GM23338 (cell line): ENCODE measurements around the gene TPX2. TPM values are rescaled to one million over a fixed set of nuclear protein-coding genes. Genes with fewer than 3 reads are reported as not detected.
"Not testable (repeated sequence)": the region's sequence is repeated elsewhere in the genome, so short reads cannot be mapped to it uniquely, and the experiment has no call there.

ENCODE experiments used
- ATAC-seq: fragments of 200-7000 bp; cut with Tn5 transposase; 3 replicates; pipeline ENCODE4 v1.9.1; 2020
- DNase-seq: peaks from one replicate; pipeline ENCODE4 v3.0.0-alpha.2; 2015; ENCODE audit warnings: low spot score
- H2AFZ ChIP-seq: fragments of 200-600 bp; sonication (generic); 2 replicates; pipeline ENCODE4 v1.8.0; 2016; ENCODE audit warnings: antibody characterized with exemption, mild to moderate bottlenecking, moderate library complexity
- H3F3A ChIP-seq: fragments of 200-600 bp; sonication (generic); replicated peaks from 2 replicates; pipeline ENCODE4 v1.8.0; 2017; ENCODE audit warnings: antibody characterized with exemption, mixed run types, low read depth
- H3K27ac ChIP-seq: fragments of 200-600 bp; sonication (generic); 2 replicates; pipeline ENCODE4 v1.6.1; 2016; ENCODE audit warnings: low read depth
- H3K27me3 ChIP-seq: fragments of 200-600 bp; sonication (generic); 2 replicates; pipeline ENCODE4 v1.8.0; 2016; ENCODE audit warnings: mild to moderate bottlenecking, mixed run types, moderate library complexity; ENCODE audit not compliant: insufficient read depth
- H3K36me3 ChIP-seq: fragments of 200-600 bp; sonication (generic); 2 replicates; pipeline ENCODE4 v1.8.0; 2016; ENCODE audit warnings: mild to moderate bottlenecking; ENCODE audit not compliant: insufficient read depth
- H3K4me1 ChIP-seq: fragments of 200-600 bp; sonication (generic); 2 replicates; pipeline ENCODE4 v1.8.0; 2016; ENCODE audit warnings: mild to moderate bottlenecking, moderate library complexity; ENCODE audit not compliant: insufficient read depth
- H3K4me2 ChIP-seq: fragments of 200-600 bp; sonication (generic); 2 replicates; pipeline ENCODE4 v1.7.1; 2017; ENCODE audit warnings: mixed run types
- H3K4me3 ChIP-seq: fragments of 200-600 bp; sonication (generic); 2 replicates; pipeline ENCODE4 v1.6.1; 2016; ENCODE audit warnings: mixed run types
- H3K79me2 ChIP-seq: fragments of 200-600 bp; sonication (generic); replicated peaks from 2 replicates; pipeline ENCODE4 v1.8.0; 2017; ENCODE audit warnings: mild to moderate bottlenecking; ENCODE audit not compliant: insufficient read depth
- H3K9me2 ChIP-seq: fragments of 200-600 bp; sonication (generic); 2 replicates; pipeline ENCODE4 v1.8.0; 2017; ENCODE audit not compliant: insufficient read depth
- H4K20me1 ChIP-seq: fragments of 200-600 bp; sonication (generic); replicated peaks from 2 replicates; pipeline ENCODE4 v1.8.0; 2017; ENCODE audit warnings: mild to moderate bottlenecking; ENCODE audit not compliant: insufficient read depth
- H3K27ac Mint-ChIP-seq: 2 replicates; pipeline ENCODE4 v1.8.0; 2020; ENCODE audit warnings: inconsistent platforms, mild to moderate bottlenecking, moderate library complexity, mixed read lengths
- H3K27me3 Mint-ChIP-seq: 3 replicates; pipeline ENCODE4 v1.8.0; 2022; ENCODE audit warnings: low read depth, mild to moderate bottlenecking, moderate library complexity, mixed read lengths, inconsistent platforms; ENCODE audit not compliant: insufficient read depth, poor library complexity
- H3K36me3 Mint-ChIP-seq: 3 replicates; pipeline ENCODE4 v1.8.0; 2021; ENCODE audit warnings: low read depth, mild to moderate bottlenecking, inconsistent platforms, moderate library complexity, mixed read lengths
- H3K4me1 Mint-ChIP-seq: 3 replicates; pipeline ENCODE4 v1.8.0; 2020; ENCODE audit warnings: mild to moderate bottlenecking, inconsistent platforms, mixed read lengths
- H3K4me3 Mint-ChIP-seq: 3 replicates; pipeline ENCODE4 v1.8.0; 2021; ENCODE audit warnings: moderate library complexity, mild to moderate bottlenecking, inconsistent platforms, mixed read lengths
- H3K9me3 Mint-ChIP-seq: 3 replicates; pipeline ENCODE4 v1.8.0; 2020; ENCODE audit warnings: moderate library complexity, mild to moderate bottlenecking, inconsistent platforms, mixed read lengths
- EZH2 ChIP-seq: fragments of 200-600 bp; sonication (generic); IDR thresholded peaks from one replicate; pipeline ENCODE4 v1.8.0; 2017; ENCODE audit warnings: antibody characterized with exemption, mild to moderate bottlenecking, low read depth; ENCODE audit not compliant: unreplicated experiment
- JUNB ChIP-seq: IDR thresholded peaks from one replicate; pipeline ENCODE4 v1.6.1; 2016; ENCODE audit warnings: antibody characterized with exemption; ENCODE audit not compliant: unreplicated experiment
- NANOG ChIP-seq: IDR thresholded peaks from 2 replicates; pipeline ENCODE4 v1.6.1; 2016; ENCODE audit warnings: antibody characterized with exemption, borderline replicate concordance
- STAT1 ChIP-seq: IDR thresholded peaks from one replicate; pipeline ENCODE4 v1.6.1; 2016; ENCODE audit warnings: antibody characterized with exemption; ENCODE audit not compliant: unreplicated experiment
- ZNF114 ChIP-seq: fragments of 250-450 bp; sonication (Bioruptor Pico); IDR thresholded peaks from 2 replicates; pipeline ENCODE4 v1.5.0; 2020; ENCODE audit warnings: mild to moderate bottlenecking, moderate library complexity
- ZNF331 ChIP-seq: fragments of 250-450 bp; sonication (Bioruptor Pico); IDR thresholded peaks from 2 replicates; pipeline ENCODE4 v1.5.0; 2020; ENCODE audit warnings: low read depth, mild to moderate bottlenecking, moderate library complexity
- ZNF462 ChIP-seq: fragments of 250-450 bp; sonication (Bioruptor Pico); IDR thresholded peaks from 2 replicates; pipeline ENCODE4 v1.5.0; 2020; ENCODE audit warnings: mild to moderate bottlenecking, moderate library complexity
- polyA plus RNA-seq: library from polyadenylated mRNA; unstranded; fragments of >200 nt; fragmentation: Nextera tagmentation; extraction: Ambion mirVana; gene quantifications from 2 replicates; pipeline ENCODE4 v1.2.1, GENCODE V29; 2016
- total RNA-seq: library from RNA; depleted of rRNA; stranded (reverse); fragments of >200 nt; shearing (Covaris generic); gene quantifications from 2 replicates; pipeline ENCODE4 v1.2.3, GENCODE V29; 2014
- TF ChIP-seq, protein P1 (sequence below), 2 experiments: fragments of 200-600 bp in 1 of 2; sonication (generic) in 1 of 2; conservative IDR thresholded peaks; 2 replicates each; pipeline versions ENCODE4 v1.5.1 to v1.6.1; 2016 to 2017; ENCODE audit warnings: antibody characterized with exemption in 2 of 2, low read depth in 2 of 2, mild to moderate bottlenecking in 2 of 2, moderate library complexity in 1 of 2

Gene TPX2
- total and polyA plus RNA-seq, 2 experiments from 2014 or later = 101 to 159 TPM

DNA sequence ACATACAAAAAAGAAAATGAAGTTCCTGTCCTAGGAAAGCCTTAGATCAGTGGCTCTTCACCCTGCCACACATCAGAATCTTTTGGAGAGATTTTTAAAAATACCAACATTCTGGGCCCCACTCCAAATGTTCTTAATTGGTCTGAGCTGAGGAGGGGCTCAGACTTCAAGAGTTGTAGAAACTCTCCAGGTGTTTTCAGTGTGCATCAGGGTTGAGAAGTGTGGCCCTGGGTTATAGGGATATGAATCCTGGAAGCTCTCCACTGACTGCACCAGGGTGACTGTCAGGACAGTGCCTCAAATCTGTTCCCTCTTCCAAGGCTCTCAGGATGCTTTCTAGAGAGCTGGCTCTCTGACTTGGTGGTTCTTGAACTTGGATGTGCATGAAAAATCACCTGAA, 74.5 kb downstream of the TPX2 start:
- no peak overlapping the region for H3K4me2 ChIP-seq
- H3K9me3 Mint-ChIP-seq = no peaks in the 10 kb centered on the region
- H3K27me3 Mint-ChIP-seq = peaks cover 8% of the 10 kb centered on the region
- no peak overlapping the region for H3K4me3 Mint-ChIP-seq
- H4K20me1 ChIP-seq = peaks cover 7% of the 10 kb centered on the region
- no peaks in the 10 kb centered on the region for H3K9me2 ChIP-seq
- H2AFZ ChIP-seq = no peak overlapping the region
- DNase-seq (no peak), ATAC-seq (no peak)
- no peaks in the 10 kb centered on the region for H3K36me3 ChIP-seq
- no peak overlapping the region for H3K27ac Mint-ChIP-seq
- H3K4me1 Mint-ChIP-seq = peaks cover 9% of the 10 kb centered on the region
- no peaks in the 10 kb centered on the region for H3K27me3 ChIP-seq
- no peak overlapping the region for H3K4me3 ChIP-seq
- 0 out of 2 replicates have a peak, but pooled peaks cover 6% of the 10 kb centered on the region for H3F3A ChIP-seq
- H3K4me1 ChIP-seq = peaks cover 8% of the 10 kb centered on the region; the same call in 1 of the 2 replicates
- no peak overlapping the region for H3K27ac ChIP-seq
- no peaks in the 10 kb centered on the region for H3K36me3 Mint-ChIP-seq
- TF ChIP-seq NANOG = no peak
- no peak for TF ChIP-seq STAT1
- no peak for TF ChIP-seq EZH2
- TF ChIP-seq ZNF114 (CRISPR knock-in tag) = no peak
- TF ChIP-seq JUNB = no peak
- no peak for TF ChIP-seq ZNF331
- no peak for TF ChIP-seq ZNF462
- TF ChIP-seq, protein P1, sequence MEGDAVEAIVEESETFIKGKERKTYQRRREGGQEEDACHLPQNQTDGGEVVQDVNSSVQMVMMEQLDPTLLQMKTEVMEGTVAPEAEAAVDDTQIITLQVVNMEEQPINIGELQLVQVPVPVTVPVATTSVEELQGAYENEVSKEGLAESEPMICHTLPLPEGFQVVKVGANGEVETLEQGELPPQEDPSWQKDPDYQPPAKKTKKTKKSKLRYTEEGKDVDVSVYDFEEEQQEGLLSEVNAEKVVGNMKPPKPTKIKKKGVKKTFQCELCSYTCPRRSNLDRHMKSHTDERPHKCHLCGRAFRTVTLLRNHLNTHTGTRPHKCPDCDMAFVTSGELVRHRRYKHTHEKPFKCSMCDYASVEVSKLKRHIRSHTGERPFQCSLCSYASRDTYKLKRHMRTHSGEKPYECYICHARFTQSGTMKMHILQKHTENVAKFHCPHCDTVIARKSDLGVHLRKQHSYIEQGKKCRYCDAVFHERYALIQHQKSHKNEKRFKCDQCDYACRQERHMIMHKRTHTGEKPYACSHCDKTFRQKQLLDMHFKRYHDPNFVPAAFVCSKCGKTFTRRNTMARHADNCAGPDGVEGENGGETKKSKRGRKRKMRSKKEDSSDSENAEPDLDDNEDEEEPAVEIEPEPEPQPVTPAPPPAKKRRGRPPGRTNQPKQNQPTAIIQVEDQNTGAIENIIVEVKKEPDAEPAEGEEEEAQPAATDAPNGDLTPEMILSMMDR (conservative IDR thresholded peaks at IDR 0.05; ENCODE audit: low read depth in 2 of 2) = no peak
- H3K79me2 ChIP-seq = no peaks in the 10 kb centered on the region

- not testable (repeated sequence) for H3K4me3 Mint-ChIP-seq, H3K4me1 Mint-ChIP-seq, H3K36me3 ChIP-seq, H3K4me2 ChIP-seq, H3K79me2 ChIP-seq, H3K27ac ChIP-seq, H3K27me3 ChIP-seq, ATAC-seq, H3K4me1 ChIP-seq, H4K20me1 ChIP-seq, H2AFZ ChIP-seq, H3F3A ChIP-seq, H3K27ac Mint-ChIP-seq, DNase-seq, H3K9me3 Mint-ChIP-seq, H3K4me3 ChIP-seq, H3K27me3 Mint-ChIP-seq, H3K9me2 ChIP-seq, H3K36me3 Mint-ChIP-seq
These were observed 75.1 kb downstream of the TPX2 start for GRCh38 chr20:31814142-31814541.
